K562 (cell line): ENCODE results near the gene ANKRD27. TPM values are rescaled to one million over a fixed set of nuclear protein-coding genes. Genes with fewer than 3 reads are reported as not detected.

Experiments used
- COPS2 ChIP-seq: fragments of 450-650 bp; conservative IDR thresholded peaks from 2 replicates; pipeline ENCODE4 v1.6.1; 2016; ENCODE audit warnings: mild to moderate bottlenecking, moderate library complexity
- GATAD2B ChIP-seq: fragments of 450-650 bp; IDR thresholded peaks from 2 replicates; pipeline ENCODE4 v1.6.1; 2017; ENCODE audit warnings: mild to moderate bottlenecking, borderline replicate concordance
- HINFP ChIP-seq: fragments of 450-650 bp; conservative IDR thresholded peaks from 2 replicates; pipeline ENCODE4 v1.6.1; 2016; ENCODE audit warnings: missing genetic modification characterization, low read depth, mild to moderate bottlenecking, control low read depth, missing compliant biosample characterization
- HMGXB4 ChIP-seq: sonication (generic); formaldehyde crosslinking; IDR thresholded peaks from 2 replicates; pipeline ENCODE4 v1.8.1; 2023; ENCODE audit warnings: mild to moderate bottlenecking, missing genetic modification reagents
- PURB ChIP-seq: sonication (generic); formaldehyde crosslinking; IDR thresholded peaks from 2 replicates; pipeline ENCODE4 v1.9.0; 2021; ENCODE audit warnings: low read depth, mild to moderate bottlenecking, missing genetic modification reagents
- RAD21 ChIP-seq, 2 experiments: fragments of 250-450 bp in 1 of 2; fragments of 450-650 bp in 1 of 2; sonication (Bioruptor Pico) in 1 of 2; formaldehyde crosslinking in 1 of 2; IDR thresholded peaks in 1 of 2; conservative IDR thresholded peaks in 1 of 2; 2 replicates each; pipeline versions ENCODE4 v1.4.0 to v1.8.0; 2020 to 2022; ENCODE audit warnings: mild to moderate bottlenecking in 2 of 2, moderate library complexity in 1 of 2
- SNAPC5 ChIP-seq: fragments of 250-450 bp; sonication (Bioruptor Pico); IDR thresholded peaks from 2 replicates; pipeline ENCODE4 v1.8.0; 2021; ENCODE audit warnings: moderate library complexity, mild to moderate bottlenecking, inconsistent platforms
- STAG1 ChIP-seq: sonication (generic); formaldehyde crosslinking; IDR thresholded peaks from 2 replicates; pipeline ENCODE4 v1.5.0; 2020; ENCODE audit warnings: missing genetic modification reagents, borderline replicate concordance
- ZNF174 ChIP-seq: fragments of 250-450 bp; sonication (Bioruptor Pico); IDR thresholded peaks from 2 replicates; pipeline ENCODE4 v1.4.0; 2020; ENCODE audit warnings: mild to moderate bottlenecking
- ZNF316 ChIP-seq: fragments of 450-650 bp; IDR thresholded peaks from 2 replicates; pipeline ENCODE4 v1.6.1; 2016
- ZZZ3 ChIP-seq: fragments of 450-650 bp; IDR thresholded peaks from 2 replicates; pipeline ENCODE4 v1.6.1; 2016; ENCODE audit warnings: antibody characterized with exemption, mild to moderate bottlenecking, moderate library complexity
- polyA plus RNA-seq, 8 experiments: library from polyadenylated mRNA; depleted of rRNA in 4 of 8; stranded (reverse) in 5 of 8; unstranded in 3 of 8; fragments of >200 nt; fragmentation: Nextera tagmentation in 2 of 8; fragmentation: Illumina TruSeq in 1 of 8; extraction: Ambion mirVana in 2 of 8; extraction: Trizol in 1 of 8; gene quantifications; 2 replicates each; pipeline versions ENCODE4 v1.2.1 to v1.2.3, GENCODE V29; 2011 to 2014; ENCODE audit warnings: inconsistent platforms in 1 of 8, missing spikeins in 1 of 8
- total RNA-seq, 7 experiments: library from RNA; depleted of rRNA in 6 of 7; stranded (reverse); fragments of >200 nt in 6 of 7; fragmentation: Illumina TruSeq in 2 of 7; extraction: Trizol in 2 of 7; gene quantifications; 2 replicates each; pipeline versions ENCODE4 v1.2.1 to v1.2.3, GENCODE V29; 2011 to 2021; ENCODE audit warnings: low replicate concordance in 1 of 7

ANKRD27 gene
- total and polyA plus RNA-seq, 9 of the 15 experiments (the other 6 are each of a cell fraction or from before 2014, with no cell fraction given): 5.3 to 71.3 (median 54.2) TPM

GRCh38 chr19:32599736-32600157 lies 75.2 kb downstream of the ANKRD27 start (continued):
- TF ChIP-seq HMGXB4 (CRISPR knock-in tag) (no peak), HINFP (tag) (no peak), ZZZ3 (0 out of 2 replicates have a peak, but pooled peaks have one; percentile 34), ZNF174 (CRISPR knock-in tag) (no peak), RAD21 (CRISPR knock-in tag; conservative IDR thresholded peaks at IDR 0.05 in 1 of 2, IDR thresholded peaks at IDR 0.05 in 1 of 2) (peak; percentile 31 to 75), PURB (CRISPR knock-in tag) (no peak), COPS2 (no peak), ZNF316 (no peak), SNAPC5 (CRISPR knock-in tag) (no peak), STAG1 (CRISPR knock-in tag) (no peak), GATAD2B (0 out of 2 replicates have a peak, but pooled peaks have one; percentile 23)
